H9 (cell line): ENCODE measurements around the gene TUT7. TPM values are rescaled to one million over a fixed set of nuclear protein-coding genes. Genes with fewer than 3 reads are reported as not detected.

ENCODE experiments used
- DNase-seq: peaks from one replicate; pipeline ENCODE4 v3.0.0-alpha.2; 2017
- H2AFZ ChIP-seq: one replicate; pipeline ENCODE4 v1.6.1; 2013; ENCODE audit warnings: mild to moderate bottlenecking, low read length, control low read depth, moderate library complexity
- H2AK5ac ChIP-seq: 2 replicates; pipeline ENCODE4 v1.6.1; 2013; ENCODE audit warnings: low read length, control low read depth, mixed read lengths; ENCODE audit not compliant: insufficient read length
- H2BK120ac ChIP-seq: one replicate; pipeline ENCODE4 v1.6.1; 2013; ENCODE audit warnings: low read depth, mild to moderate bottlenecking, low read length, control low read depth, inconsistent platforms; ENCODE audit not compliant: poor library complexity, severe bottlenecking
- H2BK12ac ChIP-seq: 2 replicates; pipeline ENCODE4 v1.6.1; 2013; ENCODE audit warnings: low read length, control low read depth, mixed read lengths, low read depth; ENCODE audit not compliant: insufficient read length
- H2BK15ac ChIP-seq: 2 replicates; pipeline ENCODE4 v1.6.1; 2013; ENCODE audit warnings: low read depth, low read length, control low read depth
- H2BK20ac ChIP-seq: one replicate; pipeline ENCODE4 v1.6.1; 2013; ENCODE audit warnings: low read depth, mild to moderate bottlenecking, low read length, control low read depth, inconsistent platforms; ENCODE audit not compliant: poor library complexity, severe bottlenecking
- H2BK5ac ChIP-seq: 2 replicates; pipeline ENCODE4 v1.6.1; 2013; ENCODE audit warnings: low read length, control low read depth, mixed read lengths; ENCODE audit not compliant: insufficient read length
- H3K14ac ChIP-seq: 2 replicates; pipeline ENCODE4 v1.6.1; 2013; ENCODE audit warnings: low read length, control low read depth; ENCODE audit not compliant: insufficient read depth
- H3K18ac ChIP-seq: 2 replicates; pipeline ENCODE4 v1.6.1; 2013; ENCODE audit warnings: low read depth, mild to moderate bottlenecking, mixed read lengths, low read length, control low read depth; ENCODE audit not compliant: insufficient read length
- H3K23ac ChIP-seq: 2 replicates; pipeline ENCODE4 v1.6.1; 2013; ENCODE audit warnings: low read length, control low read depth, mixed read lengths, low read depth; ENCODE audit not compliant: insufficient read length
- H3K23me2 ChIP-seq: 2 replicates; pipeline ENCODE4 v1.6.1; 2013; ENCODE audit warnings: low read depth, mild to moderate bottlenecking, mixed read lengths, low read length, control low read depth; ENCODE audit not compliant: insufficient read length, poor library complexity, severe bottlenecking
- H3K27ac ChIP-seq: 2 replicates; pipeline ENCODE4 v1.5.1; 2013; ENCODE audit warnings: low read length, control low read depth, mixed read lengths, low read depth; ENCODE audit not compliant: insufficient read length
- H3K27me3 ChIP-seq: 2 replicates; pipeline ENCODE4 v1.6.1; 2013; ENCODE audit warnings: low read length, control low read depth, inconsistent platforms; ENCODE audit not compliant: insufficient read depth
- H3K4ac ChIP-seq: 2 replicates; pipeline ENCODE4 v1.6.1; 2013; ENCODE audit warnings: low read depth, mild to moderate bottlenecking, control low read depth, inconsistent platforms, low read length, moderate library complexity
- H3K4me1 ChIP-seq: 2 replicates; pipeline ENCODE4 v1.6.1; 2013; ENCODE audit warnings: low read length, control low read depth, inconsistent platforms; ENCODE audit not compliant: insufficient read depth
- H3K4me2 ChIP-seq: 2 replicates; pipeline ENCODE4 v1.6.1; 2013; ENCODE audit warnings: low read length, control low read depth, mixed read lengths; ENCODE audit not compliant: insufficient read length, insufficient read depth
- H3K56ac ChIP-seq: 2 replicates; pipeline ENCODE4 v1.6.1; 2013; ENCODE audit warnings: low read depth, mild to moderate bottlenecking, mixed read lengths, low read length, control low read depth; ENCODE audit not compliant: insufficient read length
- H3K79me1 ChIP-seq: 2 replicates; pipeline ENCODE4 v1.6.1; 2013; ENCODE audit warnings: low read depth, mild to moderate bottlenecking, moderate library complexity, low read length, control low read depth, inconsistent platforms; ENCODE audit not compliant: insufficient read depth, poor library complexity, severe bottlenecking
- H3K79me2 ChIP-seq: 2 replicates; pipeline ENCODE4 v1.6.1; 2013; ENCODE audit warnings: low read length, control low read depth, inconsistent platforms; ENCODE audit not compliant: insufficient read depth
- H3K9ac ChIP-seq: 2 replicates; pipeline ENCODE4 v1.6.1; 2013; ENCODE audit warnings: low read length, control low read depth, mixed read lengths; ENCODE audit not compliant: insufficient read length; ENCODE audit errors: extremely low read depth
- H3K9me3 ChIP-seq: one replicate; pipeline ENCODE4 v1.6.1; 2013; ENCODE audit warnings: low read depth, low read length, inconsistent platforms; ENCODE audit not compliant: control insufficient read depth
- H3T11ph ChIP-seq: one replicate; pipeline ENCODE4 v1.6.1; 2013; ENCODE audit warnings: mild to moderate bottlenecking, low read length, control low read depth, inconsistent platforms
- H4K20me1 ChIP-seq: one replicate; pipeline ENCODE4 v1.6.1; 2013; ENCODE audit not compliant: control insufficient read depth, insufficient read length, insufficient read depth
- H4K5ac ChIP-seq: 2 replicates; pipeline ENCODE4 v1.6.1; 2013; ENCODE audit warnings: low read depth, mild to moderate bottlenecking, mixed read lengths, low read length, control low read depth; ENCODE audit not compliant: insufficient read length
- H4K8ac ChIP-seq: replicated peaks from 2 replicates; pipeline ENCODE4 v1.6.1; 2013; ENCODE audit warnings: low read length, control low read depth, mixed read lengths, low read depth; ENCODE audit not compliant: insufficient read length
- H4K91ac ChIP-seq: 2 replicates; pipeline ENCODE4 v1.6.1; 2013; ENCODE audit warnings: low read depth, mild to moderate bottlenecking, moderate library complexity, mixed read lengths, low read length, control low read depth; ENCODE audit not compliant: insufficient read length
- H3K27ac Mint-ChIP-seq, 3 experiments: 2 replicates in 2 of 3; 3 replicates in 1 of 3; pipeline ENCODE4 v1.8.0; 2020 to 2021; ENCODE audit warnings: mixed read lengths in 3 of 3, mild to moderate bottlenecking in 1 of 3, moderate library complexity in 1 of 3
- H3K27me3 Mint-ChIP-seq: 2 replicates; pipeline ENCODE4 v1.8.0; 2021; ENCODE audit warnings: low read depth, mild to moderate bottlenecking, moderate library complexity, mixed read lengths
- H3K36me3 Mint-ChIP-seq, 3 experiments: 2 replicates in 2 of 3; 3 replicates in 1 of 3; pipeline ENCODE4 v1.8.0; 2020 to 2021; ENCODE audit warnings: low read depth in 3 of 3, mixed read lengths in 3 of 3; ENCODE audit not compliant: insufficient read depth in 1 of 3
- H3K4me1 Mint-ChIP-seq, 2 experiments: 2 replicates each; pipeline ENCODE4 v1.8.0; 2020; ENCODE audit warnings: mixed read lengths in 2 of 2
- H3K4me3 Mint-ChIP-seq, 2 experiments: 2 replicates in 1 of 2; 3 replicates in 1 of 2; pipeline ENCODE4 v1.8.0; 2020 to 2021; ENCODE audit warnings: mild to moderate bottlenecking in 2 of 2, mixed read lengths in 2 of 2, moderate library complexity in 1 of 2
- H3K9me3 Mint-ChIP-seq, 2 experiments: 2 replicates in 1 of 2; 3 replicates in 1 of 2; pipeline ENCODE4 v1.8.0; 2020; ENCODE audit warnings: mild to moderate bottlenecking in 2 of 2, mixed read lengths in 2 of 2, moderate library complexity in 1 of 2
- CTCF ChIP-seq: fragments of 200-600 bp; sonication (generic); conservative IDR thresholded peaks from 3 replicates; pipeline ENCODE4 v1.8.0; 2021; ENCODE audit warnings: antibody characterized with exemption, mild to moderate bottlenecking
- WGBS: extraction: QIAGEN DNeasy Blood & Tissue Kit; methylation state at CpG from one replicate; pipeline ENCODE4 v1.1.7; 2013; ENCODE audit warnings: missing lambda C conversion rate, low lambda C conversion rate, mixed read lengths; ENCODE audit not compliant: insufficient read length; ENCODE audit errors: extremely low coverage; 5-methylcytosine and 5-hydroxymethylcytosine counted together
- total RNA-seq: library from RNA; stranded (reverse); gene quantifications from 2 replicates; pipeline ENCODE4 v1.2.1, GENCODE V29; 2021

Gene TUT7
- total RNA-seq, 1 experiment from 2014 or later, result 23.1 TPM

- H2BK15ac ChIP-seq, result no peak overlapping the region
- H4K20me1 ChIP-seq, result no peaks in the 10 kb centered on the region
- no peak for TF ChIP-seq CTCF
- H4K91ac ChIP-seq, result no peak overlapping the region
- no peak overlapping the region for H3K4me2 ChIP-seq
- no peaks in the 10 kb centered on the region for H3K27me3 Mint-ChIP-seq
- no peak overlapping the region for H2AFZ ChIP-seq
- no peaks in the 10 kb centered on the region for H3K23me2 ChIP-seq
- no peak for DNase-seq
- H3K9ac ChIP-seq, result no peak overlapping the region
- no peak overlapping the region for H3K4ac ChIP-seq
- H3K36me3 Mint-ChIP-seq, result peaks cover 25 to 68% (median 49%) of the 10 kb centered on the region in 3 experiments
- no peaks in the 10 kb centered on the region for H3K9me3 ChIP-seq
- H4K8ac ChIP-seq, result no peak overlapping the region
- H2AK5ac ChIP-seq, result no peak overlapping the region
- no peaks in the 10 kb centered on the region for H3K79me2 ChIP-seq
- H3T11ph ChIP-seq, result no peak overlapping the region
- no peaks in the 10 kb centered on the region for H3K4me1 ChIP-seq
- peaks cover 0 to under 1% of the 10 kb centered on the region in 2 experiments; a peak in 1 of 5 replicates for H3K9me3 Mint-ChIP-seq
- no peak overlapping the region for H3K23ac ChIP-seq
- H3K27me3 ChIP-seq, result no peaks in the 10 kb centered on the region
- H3K27ac ChIP-seq, result no peak overlapping the region
- H2BK120ac ChIP-seq, result no peak overlapping the region
- H3K4me3 Mint-ChIP-seq, result no peak overlapping the region
- H3K56ac ChIP-seq, result no peak overlapping the region
- H3K14ac ChIP-seq, result no peak overlapping the region
- H2BK20ac ChIP-seq, result no peak overlapping the region
- H4K5ac ChIP-seq, result no peak overlapping the region
- no peak overlapping the region for H2BK12ac ChIP-seq
- no CpG with 5 or more reads among the region's 4 CpGs for WGBS
- no peak overlapping the region for H3K27ac Mint-ChIP-seq
- no peak overlapping the region for H3K18ac ChIP-seq
- H3K79me1 ChIP-seq, result no peaks in the 10 kb centered on the region
- no peaks in the 10 kb centered on the region for H3K4me1 Mint-ChIP-seq
- H2BK5ac ChIP-seq, result no peak overlapping the region
Measured at GRCh38 chr9:86318187-86318586, 36.0 kb downstream of the TUT7 start.
